HepG2 (cell line): ENCODE data around the gene ZNHIT1.

Experiments used
- CTCF ChIP-seq: sonication (generic); formaldehyde crosslinking; IDR thresholded peaks from 2 replicates; pipeline ENCODE4 v1.5.0; 2020; ENCODE audit warnings: mild to moderate bottlenecking, missing genetic modification reagents, moderate library complexity
- ZKSCAN1 ChIP-seq: fragments of 150-350 bp; IDR thresholded peaks from 2 replicates; pipeline ENCODE4 v1.6.1; 2014; ENCODE audit warnings: low read length
- ZSCAN22 ChIP-seq: sonication (generic); formaldehyde crosslinking; IDR thresholded peaks from 2 replicates; pipeline ENCODE4 v1.4.0; 2020; ENCODE audit warnings: mild to moderate bottlenecking, missing genetic modification reagents

DNA sequence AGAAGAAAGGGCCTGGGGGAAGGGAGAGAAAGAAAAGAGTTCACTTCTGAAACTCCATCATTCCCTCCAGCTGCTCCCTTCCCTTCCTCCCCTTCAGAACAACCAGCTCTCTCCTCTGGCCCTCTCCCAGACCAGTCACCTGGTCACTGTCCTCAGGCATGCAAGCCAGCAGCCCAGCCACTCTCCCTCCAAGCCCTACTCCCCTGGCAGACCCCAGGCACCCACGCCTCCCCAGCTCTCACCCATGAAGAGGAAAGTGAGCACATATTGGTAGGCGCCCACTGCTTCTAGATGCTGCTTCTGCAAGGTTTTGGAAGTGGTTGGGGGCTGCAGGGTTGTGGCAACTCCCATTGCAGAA lies 17.5 kb upstream of the ZNHIT1 start:
- TF ChIP-seq ZKSCAN1: no peak
- TF ChIP-seq ZSCAN22: no peak
- TF ChIP-seq CTCF (CRISPR knock-in tag): no peak
